ENCODE measurements around the gene KIR2DL1.
"Not testable (repeated sequence)": the region's sequence is repeated elsewhere in the genome, so short reads cannot be mapped to it uniquely, and the experiment has no call there.

KIR2DL1 gene

DNA sequence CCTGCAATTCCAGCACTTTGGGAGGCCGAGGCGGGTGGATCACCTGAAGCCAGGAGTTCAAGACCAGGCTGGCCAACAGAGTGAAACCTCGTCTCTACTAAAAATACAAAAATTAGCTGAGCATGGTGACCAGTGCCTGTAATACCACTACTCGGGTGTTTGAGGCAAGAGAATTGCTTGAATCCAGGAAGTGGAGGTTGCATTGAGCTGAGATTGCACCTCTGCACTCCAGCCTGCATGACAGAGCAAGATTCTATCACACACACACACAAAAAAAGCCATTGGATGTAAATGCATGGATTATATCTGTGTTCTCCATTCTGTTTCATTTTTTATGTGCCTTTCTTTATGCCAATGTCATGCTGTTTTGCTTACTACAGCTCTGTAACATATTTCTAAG is 54.8 kb downstream of the KIR2DL1 start:
- DNase-seq: not testable (repeated sequence)

GRCh38 chr19:54825326-54825725 is 55.7 kb downstream of the KIR2DL1 start:
- not testable (repeated sequence) for DNase-seq

DNA sequence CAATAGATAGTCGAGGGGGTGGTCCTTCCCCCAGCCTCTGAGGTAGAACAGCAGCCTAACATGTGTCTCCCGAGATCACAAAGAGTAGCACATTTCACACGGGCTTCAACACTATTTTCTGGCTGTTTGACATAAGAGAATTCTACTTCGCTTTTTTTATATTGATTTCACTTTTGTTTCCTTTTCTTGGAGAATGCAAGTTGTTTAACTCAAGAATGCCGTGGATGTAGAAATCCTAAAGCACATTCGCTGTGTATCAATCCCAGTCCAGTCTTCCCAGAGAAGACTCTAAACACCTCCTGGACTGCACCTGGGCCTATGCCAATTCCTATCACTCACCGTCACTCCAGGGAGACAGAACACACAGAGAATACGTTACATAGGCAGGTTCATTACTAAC is 58.5 kb downstream of the KIR2DL1 start:
- DNase-seq: not testable (repeated sequence)

- DNase-seq: not testable (repeated sequence)
Measured at GRCh38 chr19:54832496-54832895, 62.9 kb downstream of the KIR2DL1 start, which contains the start of gene KIR2DS4. Gene KIR2DS4 (plus strand): TSS chr19:54832676.
